Measurements from ENCODE around the gene WWOX. TPM values are rescaled to one million over a fixed set of nuclear protein-coding genes. Genes with fewer than 3 reads are reported as not detected.

WWOX gene
- total and polyA plus RNA-seq, 2 donors (not counting 1 experiment from before 2014, with no cell fraction given): 10.5 to 42.3 TPM

GRCh38 chr16:78672779-78673556 is 573.5 kb downstream of the WWOX start:
- Histone ChIP-seq H4K20me1 (ENCODE audit: control insufficient read depth, insufficient read depth, low read length, poor library complexity, severe bottlenecking) (no peaks in the 10 kb centered on the region), H3K4me3 (ENCODE audit: control extremely low read depth in 1 of 5, extremely low read depth in 1 of 5, insufficient read depth in 1 of 5, low read depth in 2 of 5, low read length in 4 of 5) (no peak overlapping the region), H3K4me2 (replicated peaks; ENCODE audit: low read depth, low read length, poor library complexity, severe bottlenecking) (no peak overlapping the region), H3K27ac (ENCODE audit: low read length in 2 of 2) (no peak overlapping the region), H3K9ac (ENCODE audit: low read length) (no peak overlapping the region), H3K4me1 (ENCODE audit: control insufficient read depth in 2 of 2, insufficient read depth in 2 of 2, low read length in 2 of 2) (no peaks in the 10 kb centered on the region), H3K27me3 (replicated peaks in 1 of 4; ENCODE audit: control extremely low read depth in 1 of 4, control insufficient read depth in 3 of 4, insufficient read depth in 4 of 4, low read length in 3 of 4) (no peaks in the 10 kb centered on the region), H3K9me3 (ENCODE audit: control extremely low read depth in 1 of 3, control insufficient read depth in 2 of 3, insufficient read depth in 1 of 3, low read length in 2 of 3) (no peaks in the 10 kb centered on the region), H3K79me2 (ENCODE audit: control insufficient read depth, insufficient read depth, low read length) (no peaks in the 10 kb centered on the region), H2AFZ (ENCODE audit: insufficient read depth, low read depth, low read length, poor library complexity, severe bottlenecking) (no peak overlapping the region), H3K36me3 (replicated peaks in 1 of 2; ENCODE audit: control extremely low read depth in 1 of 2, control insufficient read depth in 1 of 2, extremely low read depth in 1 of 2, insufficient read depth in 2 of 2, low read length in 1 of 2) (no peaks in the 10 kb centered on the region)
- no peak for DNase-seq
- no peaks in the 10 kb centered on the region for H3K9me3 Mint-ChIP-seq (ENCODE audit: insufficient read depth)
- H3K27me3 Mint-ChIP-seq: no peaks in the 10 kb centered on the region
- intact Hi-C loops (cut with micrococcal nuclease): no loop called here
- H3K4me3 Mint-ChIP-seq: no peak overlapping the region
- CTCF ChIA-PET: no interaction called here
- no peak for ATAC-seq (ENCODE audit: low read depth)
- no peaks in the 10 kb centered on the region for H3K4me1 Mint-ChIP-seq
- 97% methylated on average over 15 of the region's 17 CpGs for WGBS (ENCODE audit: insufficient coverage)
- POLR2A ChIA-PET: no interaction called here
- no peak overlapping the region for H3K27ac Mint-ChIP-seq
- TF ChIP-seq CTCF (IDR thresholded peaks at IDR 0.05): no peak
- TF ChIP-seq EZH2 (IDR thresholded peaks at IDR 0.05; ENCODE audit: borderline replicate concordance, insufficient read depth, low read depth, low read length, poor library complexity, severe bottlenecking): no peak

DNA sequence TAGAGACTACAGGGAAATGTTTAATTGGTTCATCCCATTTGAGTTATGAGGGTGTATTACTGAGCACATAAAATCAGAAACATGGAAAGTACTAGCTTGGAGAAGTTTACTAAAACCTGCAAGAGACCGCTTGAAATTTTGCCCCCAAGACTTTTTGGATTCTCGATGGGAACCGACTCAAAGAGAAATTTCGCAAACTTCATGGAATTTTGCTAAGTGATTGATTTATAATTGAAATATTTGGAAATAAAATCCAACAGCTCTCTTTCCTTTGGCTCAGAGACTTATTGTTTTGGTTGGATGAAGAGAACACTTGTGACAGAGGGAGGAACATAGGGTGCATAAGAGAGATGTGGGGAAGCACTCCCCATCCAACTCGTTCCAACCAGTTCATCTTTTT is 574.4 kb downstream of the WWOX start:
- Histone ChIP-seq H3K27me3 (replicated peaks in 1 of 4; ENCODE audit: control extremely low read depth in 1 of 4, control insufficient read depth in 3 of 4, insufficient read depth in 4 of 4, low read length in 3 of 4) (no peaks in the 10 kb centered on the region), H4K20me1 (ENCODE audit: control insufficient read depth, insufficient read depth, low read length, poor library complexity, severe bottlenecking) (no peaks in the 10 kb centered on the region), H3K9me3 (ENCODE audit: control extremely low read depth in 1 of 3, control insufficient read depth in 2 of 3, insufficient read depth in 1 of 3, low read length in 2 of 3) (no peaks in the 10 kb centered on the region), H2AFZ (ENCODE audit: insufficient read depth, low read depth, low read length, poor library complexity, severe bottlenecking) (no peak overlapping the region), H3K36me3 (replicated peaks in 1 of 2; ENCODE audit: control extremely low read depth in 1 of 2, control insufficient read depth in 1 of 2, extremely low read depth in 1 of 2, insufficient read depth in 2 of 2, low read length in 1 of 2) (no peaks in the 10 kb centered on the region), H3K4me1 (ENCODE audit: control insufficient read depth in 2 of 2, insufficient read depth in 2 of 2, low read length in 2 of 2) (no peaks in the 10 kb centered on the region), H3K9ac (ENCODE audit: low read length) (no peak overlapping the region), H3K4me3 (ENCODE audit: control extremely low read depth in 1 of 5, extremely low read depth in 1 of 5, insufficient read depth in 1 of 5, low read depth in 2 of 5, low read length in 4 of 5) (no peak overlapping the region), H3K79me2 (ENCODE audit: control insufficient read depth, insufficient read depth, low read length) (no peaks in the 10 kb centered on the region), H3K4me2 (replicated peaks; ENCODE audit: low read depth, low read length, poor library complexity, severe bottlenecking) (no peak overlapping the region), H3K27ac (ENCODE audit: low read length in 2 of 2) (no peak overlapping the region)
- ChIA-PET CTCF (no interaction called here), POLR2A (no interaction called here)
- H3K9me3 Mint-ChIP-seq (ENCODE audit: insufficient read depth): no peaks in the 10 kb centered on the region
- intact Hi-C loops (cut with micrococcal nuclease): no loop called here
- no peak overlapping the region for H3K27ac Mint-ChIP-seq
- no peaks in the 10 kb centered on the region for H3K4me1 Mint-ChIP-seq
- no peak for DNase-seq
- no peak for TF ChIP-seq CTCF (IDR thresholded peaks at IDR 0.05)
- TF ChIP-seq EZH2 (IDR thresholded peaks at IDR 0.05; ENCODE audit: borderline replicate concordance, insufficient read depth, low read depth, low read length, poor library complexity, severe bottlenecking): no peak
- H3K27me3 Mint-ChIP-seq: no peaks in the 10 kb centered on the region
- no peak for ATAC-seq (ENCODE audit: low read depth)
- 100% methylated on average over 1 of the region's 5 CpGs for WGBS (ENCODE audit: insufficient coverage)
- no peak overlapping the region for H3K4me3 Mint-ChIP-seq
